Measurements from ENCODE around the gene STAT5A.

GRCh38 chr17:42348104-42348503 is 59.8 kb downstream of the STAT5A start:
- TF ChIP-seq, protein P1, sequence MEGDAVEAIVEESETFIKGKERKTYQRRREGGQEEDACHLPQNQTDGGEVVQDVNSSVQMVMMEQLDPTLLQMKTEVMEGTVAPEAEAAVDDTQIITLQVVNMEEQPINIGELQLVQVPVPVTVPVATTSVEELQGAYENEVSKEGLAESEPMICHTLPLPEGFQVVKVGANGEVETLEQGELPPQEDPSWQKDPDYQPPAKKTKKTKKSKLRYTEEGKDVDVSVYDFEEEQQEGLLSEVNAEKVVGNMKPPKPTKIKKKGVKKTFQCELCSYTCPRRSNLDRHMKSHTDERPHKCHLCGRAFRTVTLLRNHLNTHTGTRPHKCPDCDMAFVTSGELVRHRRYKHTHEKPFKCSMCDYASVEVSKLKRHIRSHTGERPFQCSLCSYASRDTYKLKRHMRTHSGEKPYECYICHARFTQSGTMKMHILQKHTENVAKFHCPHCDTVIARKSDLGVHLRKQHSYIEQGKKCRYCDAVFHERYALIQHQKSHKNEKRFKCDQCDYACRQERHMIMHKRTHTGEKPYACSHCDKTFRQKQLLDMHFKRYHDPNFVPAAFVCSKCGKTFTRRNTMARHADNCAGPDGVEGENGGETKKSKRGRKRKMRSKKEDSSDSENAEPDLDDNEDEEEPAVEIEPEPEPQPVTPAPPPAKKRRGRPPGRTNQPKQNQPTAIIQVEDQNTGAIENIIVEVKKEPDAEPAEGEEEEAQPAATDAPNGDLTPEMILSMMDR (IDR thresholded peaks at IDR 0.05), result no peak
- no peak for TF ChIP-seq POLR2AphosphoS5 (IDR thresholded peaks at IDR 0.05)
- no peak for TF ChIP-seq POLR2A (IDR thresholded peaks at IDR 0.05)
- no peak for TF ChIP-seq EP300 (IDR thresholded peaks at IDR 0.05)
